GM19438 (cell line): ENCODE results near the gene TANGO2.

Experiments
- ATAC-seq: cut with Tn5 transposase; IDR thresholded peaks from one replicate; pipeline ENCODE4 v1.9.1; 2021; ENCODE audit warnings: low read depth; ENCODE audit not compliant: unreplicated experiment

Gene TANGO2

GRCh38 chr22:20024650-20025397 is 3.9 kb downstream of the TANGO2 start:
- no peak for ATAC-seq

- no peak for ATAC-seq
Measured at GRCh38 chr22:20025401-20026203, 4.7 kb downstream of the TANGO2 start.

DNA sequence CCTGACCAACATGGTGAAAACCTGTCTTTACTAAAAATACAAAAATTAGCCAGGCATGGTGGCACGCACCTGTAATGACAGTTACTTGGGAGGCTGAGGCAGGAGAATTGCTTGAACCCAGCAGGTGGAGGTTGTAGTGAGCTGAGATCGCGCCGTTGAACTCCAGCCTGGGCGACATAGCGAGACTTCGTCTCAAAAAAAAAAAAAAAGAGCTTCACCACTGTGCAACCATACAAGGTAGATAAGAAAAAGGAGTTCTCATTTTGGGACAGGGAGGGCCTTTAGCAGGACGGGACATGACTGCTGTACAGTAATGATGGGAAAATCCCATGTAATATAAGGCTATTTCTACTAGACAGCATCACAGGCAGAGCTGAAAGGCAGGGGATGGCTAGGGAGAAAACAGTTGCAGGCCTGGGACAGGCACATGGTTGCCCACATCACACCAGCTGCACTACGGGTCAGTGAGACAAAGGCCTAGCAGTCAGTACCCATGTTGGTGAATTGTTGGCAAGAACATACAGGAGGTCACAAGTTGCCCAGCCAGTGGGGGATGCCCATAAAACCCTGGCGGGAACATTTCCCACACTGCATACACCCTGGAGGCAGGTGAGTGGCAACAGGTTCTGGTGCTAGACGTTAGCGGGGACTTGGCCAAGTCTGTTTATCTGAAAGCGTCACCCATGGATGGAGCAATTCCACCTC is 5.4 kb downstream of the TANGO2 start:
- ATAC-seq, result no peak

DNA sequence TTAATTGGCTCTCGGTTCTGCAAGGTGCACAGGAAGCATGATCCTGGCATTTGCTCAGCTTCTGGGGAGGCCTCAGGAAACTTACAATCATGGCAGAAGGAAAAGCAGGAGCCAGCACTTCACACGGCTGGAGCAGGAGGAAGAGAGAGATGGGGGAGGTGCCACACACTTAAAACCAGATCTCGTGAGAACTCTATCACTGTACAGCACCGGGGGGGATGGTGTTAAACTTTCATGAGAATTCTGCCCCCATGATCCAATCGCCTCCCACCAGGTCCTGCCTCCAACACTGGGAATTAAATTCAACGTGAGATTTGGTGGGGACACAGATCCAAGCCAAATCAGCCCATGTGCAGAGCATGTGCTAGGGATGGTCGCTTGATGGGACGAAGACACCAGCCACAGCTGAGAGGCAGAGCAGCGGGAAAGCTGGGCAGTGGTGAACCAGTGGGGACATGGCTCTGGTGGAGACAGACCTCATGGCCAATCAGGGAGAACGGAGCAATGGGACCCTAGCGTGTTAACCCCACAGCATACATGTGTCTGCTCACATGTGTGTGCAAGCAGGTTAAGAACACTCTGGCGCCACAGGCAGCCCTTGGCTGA is 6.2 kb downstream of the TANGO2 start:
- no peak for ATAC-seq

GRCh38 chr22:20027966-20028854 is 7.3 kb downstream of the TANGO2 start:
- ATAC-seq, result no peak

DNA sequence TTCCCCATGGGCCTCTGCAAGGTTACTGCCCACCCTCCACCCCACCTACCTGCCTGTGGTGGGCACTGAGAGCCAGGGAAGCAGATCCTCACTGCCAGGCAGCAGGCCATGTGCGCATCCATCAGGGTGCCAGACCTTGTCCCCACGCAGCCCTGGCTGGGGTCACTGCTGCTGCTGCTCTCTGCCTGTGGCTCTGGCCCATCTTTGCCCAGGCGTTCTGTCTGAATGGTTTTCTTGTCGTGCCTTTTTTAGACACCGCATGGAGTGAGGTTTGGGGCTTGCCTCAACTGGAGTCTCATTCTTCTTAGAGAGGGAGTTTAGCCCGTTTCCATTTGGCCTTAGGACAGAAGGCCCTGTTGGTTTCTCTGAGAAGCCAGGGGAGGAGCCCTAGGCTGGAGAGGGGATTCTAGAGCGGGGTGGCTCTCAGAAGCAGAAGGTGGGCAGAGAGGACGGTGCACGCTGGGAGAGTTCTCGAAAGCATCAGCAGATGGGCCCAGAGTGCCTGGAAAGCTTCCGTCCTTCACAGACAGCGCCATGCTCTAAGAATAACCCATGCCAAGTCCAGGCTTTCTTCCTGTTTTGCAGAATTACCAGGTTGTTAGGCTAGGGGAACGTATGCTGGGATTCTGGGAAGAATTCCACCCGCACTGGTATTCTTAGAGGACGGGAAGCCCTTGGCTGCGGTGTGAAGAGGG is 8.1 kb downstream of the TANGO2 start:
- no peak for ATAC-seq

DNA sequence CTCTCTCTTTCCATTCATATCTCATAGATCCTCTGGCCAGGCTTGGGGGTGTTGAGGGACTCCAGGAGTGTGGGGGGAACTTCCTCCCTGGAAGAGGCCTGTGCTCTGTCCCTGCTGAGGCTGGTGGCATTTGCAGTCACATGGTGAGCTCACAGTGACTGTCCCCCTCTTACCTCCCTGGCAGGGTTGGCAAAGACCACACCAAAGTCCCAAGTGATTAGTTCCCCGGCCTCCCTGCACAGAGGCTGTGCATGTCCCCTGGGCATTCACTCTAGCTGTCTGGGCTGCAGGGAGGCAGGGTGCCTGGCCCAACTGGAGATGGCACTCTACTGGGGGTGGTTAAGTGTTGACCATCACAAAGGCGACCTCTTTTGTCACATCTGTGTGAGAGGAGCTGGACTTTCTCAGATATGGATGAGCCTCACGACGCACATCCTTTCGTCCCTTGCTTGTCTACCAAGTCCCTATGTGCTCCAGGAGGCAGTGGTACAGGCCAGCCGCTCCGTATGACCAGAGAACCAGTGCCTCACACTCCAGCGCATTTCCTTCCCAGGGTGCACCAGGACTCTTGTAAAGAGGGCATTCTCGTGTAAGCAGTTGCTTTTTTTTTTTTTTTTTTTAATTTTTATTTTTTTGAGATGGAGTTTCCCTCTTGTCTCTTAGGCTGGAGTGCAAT is 8.8 kb downstream of the TANGO2 start:
- ATAC-seq, result no peak

DNA sequence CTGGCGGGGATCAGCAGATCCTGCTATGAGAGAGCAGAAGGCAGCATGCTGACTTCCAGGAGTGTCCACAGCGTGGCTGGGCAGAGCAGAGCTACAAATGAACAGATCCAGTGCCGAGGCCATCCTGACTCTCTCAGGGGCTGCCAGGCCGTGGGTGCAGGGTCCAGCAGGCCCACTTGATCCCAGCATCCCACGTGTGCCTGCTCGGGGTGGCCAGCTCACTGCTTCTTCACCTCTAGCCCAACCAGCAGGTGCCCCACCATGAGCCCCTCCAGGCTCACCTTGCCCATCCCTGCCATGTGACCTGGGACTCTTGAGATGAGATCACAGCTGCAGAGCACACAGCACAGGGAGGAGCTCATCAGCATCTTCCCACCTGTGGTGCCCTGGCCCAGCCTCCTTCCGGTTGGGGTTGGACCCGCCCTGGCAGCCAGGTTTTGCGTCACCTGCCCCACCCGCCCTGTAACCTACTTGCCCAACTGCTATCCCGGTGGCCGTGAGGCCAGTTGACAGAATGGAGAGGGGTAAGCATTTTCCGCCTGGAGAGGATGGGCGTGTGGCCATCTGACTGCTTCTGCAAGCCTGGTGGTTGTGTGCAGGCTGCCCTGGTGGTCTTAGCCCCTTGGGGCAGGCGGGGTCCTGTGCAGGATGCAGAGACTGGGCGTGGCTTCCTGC is 11.0 kb downstream of the TANGO2 start:
- no peak for ATAC-seq

- no peak for ATAC-seq
Measured at GRCh38 chr22:20032407-20032991, 11.6 kb downstream of the TANGO2 start.

DNA sequence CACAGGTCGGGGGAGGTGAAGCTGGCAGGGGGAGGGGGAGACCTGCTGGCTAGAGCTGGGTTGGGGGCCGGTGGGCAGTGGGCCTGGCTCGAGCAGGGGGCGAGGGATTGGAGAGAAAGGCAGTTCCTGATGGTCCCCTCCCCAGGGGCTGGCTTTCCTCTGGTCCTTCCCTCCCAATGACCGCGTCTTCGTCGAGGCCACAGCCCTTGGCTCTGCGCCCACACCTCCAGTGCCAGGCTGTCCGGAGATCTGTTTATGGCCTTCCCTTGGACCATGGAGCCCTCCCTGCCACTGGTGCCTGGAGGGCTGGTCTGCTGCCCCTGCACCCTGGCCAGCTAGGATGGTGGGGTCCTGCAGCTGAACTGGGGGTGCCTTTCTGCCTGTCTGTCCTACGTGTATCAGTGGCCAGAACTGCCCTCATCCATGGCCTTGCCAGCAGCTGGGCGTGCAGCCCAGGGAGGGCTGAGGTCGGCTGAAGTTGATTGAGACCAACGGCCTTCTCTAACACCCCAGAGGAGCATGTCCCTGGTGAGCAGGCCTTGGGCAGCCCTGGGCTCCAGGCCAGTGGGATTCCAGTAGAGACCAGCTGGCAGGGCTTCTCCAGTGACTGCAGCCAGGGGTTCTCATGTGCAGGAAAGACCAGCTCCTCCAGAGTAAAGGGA is 12.3 kb downstream of the TANGO2 start:
- ATAC-seq, result no peak

GRCh38 chr22:20034143-20034542 is 13.2 kb downstream of the TANGO2 start:
- no peak for ATAC-seq

DNA sequence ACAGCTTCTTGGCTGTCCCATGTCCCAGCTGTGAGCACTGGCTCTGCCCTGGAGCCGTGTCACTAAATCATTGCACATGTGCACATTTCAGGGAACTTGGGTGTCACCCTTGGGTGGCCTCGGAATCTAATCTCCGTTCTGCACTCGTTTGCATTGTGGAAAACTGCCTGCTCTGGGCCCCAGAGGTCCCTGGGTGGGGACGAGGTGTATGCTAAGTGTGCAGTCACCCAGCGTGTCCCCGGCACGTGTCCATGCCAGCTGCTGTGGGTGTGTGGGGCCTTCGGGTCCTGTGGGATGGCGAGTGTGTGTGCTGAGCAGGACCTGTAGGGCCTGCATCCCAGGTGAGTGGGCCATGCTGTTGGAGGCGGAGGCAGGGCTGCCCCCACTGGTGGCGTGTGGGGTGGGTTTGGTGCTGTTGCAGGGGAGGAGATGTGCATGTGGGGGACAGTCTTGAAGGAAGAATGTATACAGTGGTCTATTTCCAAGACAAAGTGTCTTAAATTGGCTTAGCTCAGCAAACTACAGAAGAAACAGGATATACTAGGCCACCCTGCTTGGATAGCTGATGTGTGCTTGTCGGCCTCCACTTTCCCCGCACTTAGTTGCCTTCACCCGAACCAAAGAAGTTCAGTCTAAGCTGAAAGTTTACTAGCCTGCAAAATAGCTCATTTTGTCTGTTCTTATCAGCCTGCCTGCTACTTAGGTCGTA is 14.6 kb downstream of the TANGO2 start:
- no peak for ATAC-seq

DNA sequence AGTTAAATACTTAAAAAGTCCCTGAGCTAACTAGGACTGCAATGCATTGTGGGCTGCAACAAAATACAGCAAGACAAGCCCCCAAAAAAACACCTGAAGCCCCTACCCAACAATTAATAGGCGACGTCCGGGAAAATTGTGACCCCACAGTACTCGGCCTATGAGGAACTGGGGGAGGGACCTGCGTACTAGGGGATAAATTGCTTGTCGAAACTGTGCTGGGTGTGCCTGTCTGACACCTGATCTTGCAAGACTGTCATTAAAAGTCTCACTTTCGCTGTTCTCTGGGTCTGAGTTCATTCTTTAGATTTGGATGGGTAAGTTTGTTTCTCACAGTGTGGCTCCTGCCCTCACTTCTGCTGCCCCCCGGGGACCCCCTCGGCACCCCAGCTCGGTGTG is 15.2 kb downstream of the TANGO2 start:
- no peak for ATAC-seq

DNA sequence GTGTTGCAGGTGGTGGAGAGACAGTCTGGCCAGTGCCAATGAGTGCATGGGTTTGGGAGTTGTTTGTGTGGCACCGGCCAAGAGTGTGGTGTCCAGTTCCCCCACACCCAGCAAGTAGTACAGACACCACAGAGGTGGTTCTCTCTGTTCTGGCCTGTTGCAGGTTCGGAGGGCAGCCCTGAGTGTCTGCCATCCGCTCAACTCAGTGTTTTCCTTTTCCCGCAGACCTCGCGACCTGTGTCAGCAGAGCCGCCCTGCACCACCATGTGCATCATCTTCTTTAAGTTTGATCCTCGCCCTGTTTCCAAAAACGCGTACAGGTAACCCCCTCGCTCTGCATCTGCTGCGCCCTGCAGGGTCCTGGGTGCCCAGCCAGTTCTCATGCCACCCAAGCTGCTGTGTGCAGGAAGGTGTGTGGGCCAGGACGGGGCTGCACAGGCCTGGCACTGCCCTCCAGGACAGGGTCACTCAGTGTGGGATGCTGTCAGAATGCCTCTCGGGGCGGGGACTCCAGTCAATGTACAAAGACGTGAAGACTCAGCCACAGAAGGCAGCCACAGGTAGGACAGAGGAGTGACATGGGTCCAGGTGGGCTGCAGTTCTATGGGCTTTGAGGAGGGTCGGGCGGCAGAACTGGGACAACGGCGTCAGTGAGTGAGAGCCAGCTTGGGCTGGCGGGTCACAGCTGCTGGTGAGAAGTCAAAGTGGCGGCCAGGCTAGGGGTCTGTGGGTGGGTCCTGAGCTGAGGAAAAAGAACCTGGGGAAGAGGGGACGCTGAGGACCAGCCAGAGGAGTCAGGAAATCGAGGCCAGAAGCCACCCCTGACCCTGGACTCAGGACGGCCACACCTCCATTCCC is 15.9 kb downstream of the TANGO2 start:
- ATAC-seq, result no peak

- no peak for ATAC-seq
Measured at GRCh38 chr22:20037419-20037818, 16.5 kb downstream of the TANGO2 start.

- no peak for ATAC-seq
Measured at GRCh38 chr22:20038574-20038973, 17.7 kb downstream of the TANGO2 start.
